MM.1S (cell line): ENCODE data around the gene MISP3.
"Not testable (repeated sequence)": the region's sequence is repeated elsewhere in the genome, so short reads cannot be mapped to it uniquely, and the experiment has no call there.

Experiments
- CTCF ChIP-seq: fragments of 300-600 bp; sonication (generic); IDR thresholded peaks from 2 replicates; pipeline ENCODE4 v1.5.1; 2016; ENCODE audit warnings: antibody characterized with exemption, low read length, mixed read lengths
- EZH2 ChIP-seq: fragments of 300-600 bp; sonication (generic); optimal IDR thresholded peaks from 2 replicates; pipeline ENCODE3; 2017; ENCODE audit warnings: low read depth, mild to moderate bottlenecking, antibody characterized with exemption, low read length, mixed read lengths
- EZH2phosphoT487 ChIP-seq: fragments of 300-600 bp; sonication (generic); IDR thresholded peaks from 2 replicates; pipeline ENCODE4 v1.6.1; 2018; ENCODE audit warnings: antibody characterized with exemption, low read length

- peak; percentile 53 for TF ChIP-seq CTCF
- not testable (repeated sequence) for TF ChIP-seq EZH2, EZH2phosphoT487
These were observed 29.7 kb upstream of the MISP3 start for GRCh38 chr19:14042659-14043608.
